GM12892 (cell line): ENCODE data around the gene GLIS1.

Experiments used
- POLR2A ChIP-seq: IDR thresholded peaks from 2 replicates; pipeline ENCODE4 v1.6.1; 2011; ENCODE audit warnings: low read depth, low read length, control low read depth
- POLR2AphosphoS5 ChIP-seq: IDR thresholded peaks from 2 replicates; pipeline ENCODE4 v1.6.1; 2011; ENCODE audit warnings: low read depth, low read length, control low read depth
- TAF1 ChIP-seq: IDR thresholded peaks from 2 replicates; pipeline ENCODE4 v1.6.1; 2011; ENCODE audit warnings: low read depth, mild to moderate bottlenecking, control low read depth, low read length, borderline replicate concordance

DNA sequence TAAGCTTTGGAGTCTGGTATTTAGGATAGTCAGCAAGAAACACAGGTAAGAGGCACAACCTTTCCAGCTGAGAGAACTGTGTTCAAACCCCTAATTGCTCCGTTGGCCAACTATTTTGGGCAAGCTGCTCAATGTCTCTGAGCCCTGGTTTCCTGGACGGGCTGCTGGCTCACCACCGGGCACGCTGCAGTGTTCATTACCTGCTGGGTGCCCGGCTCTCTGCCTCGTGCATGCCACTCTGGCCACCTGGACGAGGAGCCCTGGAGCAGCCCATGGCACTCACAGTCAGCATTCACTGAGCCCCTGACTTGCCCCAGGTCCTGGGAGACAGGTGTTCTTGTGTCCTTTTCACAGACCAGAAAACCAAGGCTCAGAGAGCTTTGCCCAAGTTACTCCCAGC lies 228.7 kb downstream of the GLIS1 start:
- TF ChIP-seq POLR2A (no peak), TAF1 (no peak), POLR2AphosphoS5 (no peak)
